HepG2 (cell line): ENCODE measurements around the gene UFL1. TPM values are rescaled to one million over a fixed set of nuclear protein-coding genes. Genes with fewer than 3 reads are reported as not detected.

ENCODE experiments used
- EED ChIP-seq: sonication (generic); formaldehyde crosslinking; IDR thresholded peaks from 2 replicates; pipeline ENCODE4 v1.5.0; 2020; ENCODE audit warnings: mild to moderate bottlenecking, missing genetic modification reagents
- ISX ChIP-seq: sonication (generic); formaldehyde crosslinking; conservative IDR thresholded peaks from 2 replicates; pipeline ENCODE4 v1.5.0; 2020; ENCODE audit warnings: missing genetic modification reagents
- NPAS2 ChIP-seq: sonication (generic); formaldehyde crosslinking; IDR thresholded peaks from 2 replicates; pipeline ENCODE4 v1.8.0; 2022; ENCODE audit warnings: mild to moderate bottlenecking, missing genetic modification reagents, borderline replicate concordance
- PLRG1 ChIP-seq: fragments of 450-650 bp; conservative IDR thresholded peaks from 2 replicates; pipeline ENCODE4 v1.6.1; 2016
- POLR2AphosphoS2 ChIP-seq: IDR thresholded peaks from 2 replicates; pipeline ENCODE4 v1.6.1; 2011; ENCODE audit warnings: low read depth, low read length, improper control_type of control experiment
- TBX2 ChIP-seq: sonication (generic); formaldehyde crosslinking; IDR thresholded peaks from 2 replicates; pipeline ENCODE4 v1.5.0; 2020; ENCODE audit warnings: missing genetic modification reagents, mild to moderate bottlenecking, borderline replicate concordance
- ZBTB20 ChIP-seq: sonication (generic); formaldehyde crosslinking; IDR thresholded peaks from 2 replicates; pipeline ENCODE4 v1.8.1; 2023; ENCODE audit warnings: missing genetic modification reagents, low read depth, mild to moderate bottlenecking, borderline replicate concordance
- ZNF451 ChIP-seq: sonication (generic); formaldehyde crosslinking; IDR thresholded peaks from 2 replicates; pipeline ENCODE4 v1.5.0; 2020; ENCODE audit warnings: mild to moderate bottlenecking, missing genetic modification reagents
- ZNF615 ChIP-seq: sonication (generic); formaldehyde crosslinking; IDR thresholded peaks from 2 replicates; pipeline ENCODE4 v1.5.0; 2020; ENCODE audit warnings: mild to moderate bottlenecking, missing genetic modification reagents, borderline replicate concordance
- ZNF703 ChIP-seq: sonication (generic); formaldehyde crosslinking; IDR thresholded peaks from 2 replicates; pipeline ENCODE4 v1.5.1; 2020; ENCODE audit warnings: missing genetic modification reagents, mild to moderate bottlenecking, moderate library complexity, borderline replicate concordance
- ZNF737 ChIP-seq: sonication (generic); formaldehyde crosslinking; IDR thresholded peaks from 2 replicates; pipeline ENCODE4 v1.5.0; 2020; ENCODE audit warnings: missing genetic modification reagents, mild to moderate bottlenecking, borderline replicate concordance
- polyA plus RNA-seq, 8 experiments: library from polyadenylated mRNA; depleted of rRNA in 3 of 8; stranded (reverse) in 7 of 8; unstranded in 1 of 8; fragments of >200 nt; fragmentation: Illumina TruSeq in 4 of 8; extraction: Trizol in 4 of 8; gene quantifications; 2 replicates each; pipeline versions ENCODE4 v1.2.1 to v1.2.3, GENCODE V29; 2011 to 2016; ENCODE audit warnings: low read depth in 4 of 8, missing spikeins in 1 of 8, mixed read lengths in 1 of 8; ENCODE audit not compliant: insufficient read depth in 1 of 8
- total RNA-seq, 5 experiments: library from RNA; depleted of rRNA; stranded (reverse); fragments of >200 nt; fragmentation: Illumina TruSeq; extraction: Trizol; gene quantifications; 2 replicates each; pipeline ENCODE4 v1.2.3, GENCODE V29; 2016; ENCODE audit warnings: low read depth in 1 of 5
- TF ChIP-seq, protein P1 (sequence below): sonication (generic); formaldehyde crosslinking; IDR thresholded peaks from 2 replicates; pipeline ENCODE4 v1.5.1; 2020; ENCODE audit warnings: mild to moderate bottlenecking, missing genetic modification reagents, borderline replicate concordance
- TF ChIP-seq, protein P2 (sequence below): sonication (generic); formaldehyde crosslinking; IDR thresholded peaks from 2 replicates; pipeline ENCODE4 v1.4.0; 2020; ENCODE audit warnings: missing genetic modification reagents
- TF ChIP-seq, protein P3 (sequence below): sonication (generic); formaldehyde crosslinking; IDR thresholded peaks from 2 replicates; pipeline ENCODE4 v1.5.1; 2020; ENCODE audit warnings: mild to moderate bottlenecking, moderate library complexity, missing genetic modification reagents
- TF ChIP-seq, protein P4 (sequence below): sonication (generic); formaldehyde crosslinking; IDR thresholded peaks from 2 replicates; pipeline ENCODE4 v1.5.1; 2020; ENCODE audit warnings: missing genetic modification reagents, mild to moderate bottlenecking, borderline replicate concordance

Gene UFL1
- total and polyA plus RNA-seq, 2 of the 13 experiments (the other 11 are each of a cell fraction or from before 2014, with no cell fraction given) = 8.8 to 24.7 TPM

DNA sequence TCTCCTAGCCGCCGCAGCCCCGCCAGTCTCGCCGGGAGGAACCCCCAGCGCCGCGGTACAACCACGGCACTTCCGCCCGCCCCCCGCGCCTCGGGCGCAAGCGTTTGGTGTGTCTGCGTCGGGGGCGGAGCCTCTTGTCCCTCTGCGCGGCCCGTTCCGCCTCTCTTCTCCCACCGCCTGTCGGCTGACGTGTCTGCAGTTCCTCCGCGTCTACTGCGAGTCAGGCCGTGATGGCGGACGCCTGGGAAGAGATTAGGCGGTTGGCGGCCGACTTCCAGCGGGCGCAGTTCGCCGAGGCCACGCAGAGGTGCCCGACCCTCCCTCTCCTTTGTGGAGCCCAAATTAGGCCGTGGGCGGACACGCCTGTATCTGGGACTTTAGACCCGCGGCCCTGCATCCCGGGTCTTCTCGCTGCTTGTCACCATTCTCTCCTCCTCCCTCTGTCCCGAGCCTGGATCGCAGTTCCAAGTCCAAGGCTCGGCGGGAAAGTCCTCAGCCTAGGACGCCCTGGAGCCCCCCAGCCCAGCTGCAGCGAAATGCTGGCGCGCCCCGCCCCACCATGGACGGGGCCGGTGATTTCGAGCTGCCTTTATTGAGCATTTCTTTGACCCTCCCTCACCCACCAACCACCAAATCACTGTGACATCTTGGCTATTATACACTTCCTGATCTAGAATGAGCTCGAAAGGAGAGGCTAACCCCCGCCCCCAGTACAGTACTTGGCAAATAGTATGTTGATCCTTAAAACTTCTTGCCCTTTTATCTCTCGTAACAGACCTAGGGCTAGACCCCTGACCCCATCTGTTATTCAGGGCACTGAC is at the start of gene UFL1 (continued):
- peak; percentile 73; the same call in 1 of the 2 replicates for TF ChIP-seq TBX2 (CRISPR knock-in tag)
- TF ChIP-seq, protein P1, sequence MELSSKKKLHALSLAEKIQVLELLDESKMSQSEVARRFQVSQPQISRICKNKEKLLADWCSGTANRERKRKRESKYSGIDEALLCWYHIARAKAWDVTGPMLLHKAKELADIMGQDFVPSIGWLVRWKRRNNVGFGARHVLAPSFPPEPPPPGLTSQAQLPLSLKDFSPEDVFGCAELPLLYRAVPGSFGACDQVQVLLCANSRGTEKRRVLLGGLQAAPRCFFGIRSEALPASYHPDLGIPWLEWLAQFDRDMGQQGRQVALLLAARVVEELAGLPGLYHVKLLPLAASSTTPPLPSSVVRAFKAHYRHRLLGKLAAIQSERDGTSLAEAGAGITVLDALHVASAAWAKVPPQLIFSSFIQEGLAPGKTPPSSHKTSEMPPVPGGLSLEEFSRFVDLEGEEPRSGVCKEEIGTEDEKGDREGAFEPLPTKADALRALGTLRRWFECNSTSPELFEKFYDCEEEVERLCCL (CRISPR knock-in tag) = 0 out of 2 replicates have a peak, but pooled peaks have one; percentile 72
- TF ChIP-seq, protein P2, sequence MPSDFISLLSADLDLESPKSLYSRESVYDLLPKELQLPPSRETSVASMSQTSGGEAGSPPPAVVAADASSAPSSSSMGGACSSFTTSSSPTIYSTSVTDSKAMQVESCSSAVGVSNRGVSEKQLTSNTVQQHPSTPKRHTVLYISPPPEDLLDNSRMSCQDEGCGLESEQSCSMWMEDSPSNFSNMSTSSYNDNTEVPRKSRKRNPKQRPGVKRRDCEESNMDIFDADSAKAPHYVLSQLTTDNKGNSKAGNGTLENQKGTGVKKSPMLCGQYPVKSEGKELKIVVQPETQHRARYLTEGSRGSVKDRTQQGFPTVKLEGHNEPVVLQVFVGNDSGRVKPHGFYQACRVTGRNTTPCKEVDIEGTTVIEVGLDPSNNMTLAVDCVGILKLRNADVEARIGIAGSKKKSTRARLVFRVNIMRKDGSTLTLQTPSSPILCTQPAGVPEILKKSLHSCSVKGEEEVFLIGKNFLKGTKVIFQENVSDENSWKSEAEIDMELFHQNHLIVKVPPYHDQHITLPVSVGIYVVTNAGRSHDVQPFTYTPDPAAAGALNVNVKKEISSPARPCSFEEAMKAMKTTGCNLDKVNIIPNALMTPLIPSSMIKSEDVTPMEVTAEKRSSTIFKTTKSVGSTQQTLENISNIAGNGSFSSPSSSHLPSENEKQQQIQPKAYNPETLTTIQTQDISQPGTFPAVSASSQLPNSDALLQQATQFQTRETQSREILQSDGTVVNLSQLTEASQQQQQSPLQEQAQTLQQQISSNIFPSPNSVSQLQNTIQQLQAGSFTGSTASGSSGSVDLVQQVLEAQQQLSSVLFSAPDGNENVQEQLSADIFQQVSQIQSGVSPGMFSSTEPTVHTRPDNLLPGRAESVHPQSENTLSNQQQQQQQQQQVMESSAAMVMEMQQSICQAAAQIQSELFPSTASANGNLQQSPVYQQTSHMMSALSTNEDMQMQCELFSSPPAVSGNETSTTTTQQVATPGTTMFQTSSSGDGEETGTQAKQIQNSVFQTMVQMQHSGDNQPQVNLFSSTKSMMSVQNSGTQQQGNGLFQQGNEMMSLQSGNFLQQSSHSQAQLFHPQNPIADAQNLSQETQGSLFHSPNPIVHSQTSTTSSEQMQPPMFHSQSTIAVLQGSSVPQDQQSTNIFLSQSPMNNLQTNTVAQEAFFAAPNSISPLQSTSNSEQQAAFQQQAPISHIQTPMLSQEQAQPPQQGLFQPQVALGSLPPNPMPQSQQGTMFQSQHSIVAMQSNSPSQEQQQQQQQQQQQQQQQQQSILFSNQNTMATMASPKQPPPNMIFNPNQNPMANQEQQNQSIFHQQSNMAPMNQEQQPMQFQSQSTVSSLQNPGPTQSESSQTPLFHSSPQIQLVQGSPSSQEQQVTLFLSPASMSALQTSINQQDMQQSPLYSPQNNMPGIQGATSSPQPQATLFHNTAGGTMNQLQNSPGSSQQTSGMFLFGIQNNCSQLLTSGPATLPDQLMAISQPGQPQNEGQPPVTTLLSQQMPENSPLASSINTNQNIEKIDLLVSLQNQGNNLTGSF (CRISPR knock-in tag) = peak; percentile 81; the same call in 1 of the 2 replicates
- TF ChIP-seq PLRG1 = no peak
- TF ChIP-seq ZNF615 (CRISPR knock-in tag) = peak; percentile 70; the same call in 1 of the 2 replicates
- no peak for TF ChIP-seq ISX (CRISPR knock-in tag)
- no peak for TF ChIP-seq ZNF737
- TF ChIP-seq, protein P3, sequence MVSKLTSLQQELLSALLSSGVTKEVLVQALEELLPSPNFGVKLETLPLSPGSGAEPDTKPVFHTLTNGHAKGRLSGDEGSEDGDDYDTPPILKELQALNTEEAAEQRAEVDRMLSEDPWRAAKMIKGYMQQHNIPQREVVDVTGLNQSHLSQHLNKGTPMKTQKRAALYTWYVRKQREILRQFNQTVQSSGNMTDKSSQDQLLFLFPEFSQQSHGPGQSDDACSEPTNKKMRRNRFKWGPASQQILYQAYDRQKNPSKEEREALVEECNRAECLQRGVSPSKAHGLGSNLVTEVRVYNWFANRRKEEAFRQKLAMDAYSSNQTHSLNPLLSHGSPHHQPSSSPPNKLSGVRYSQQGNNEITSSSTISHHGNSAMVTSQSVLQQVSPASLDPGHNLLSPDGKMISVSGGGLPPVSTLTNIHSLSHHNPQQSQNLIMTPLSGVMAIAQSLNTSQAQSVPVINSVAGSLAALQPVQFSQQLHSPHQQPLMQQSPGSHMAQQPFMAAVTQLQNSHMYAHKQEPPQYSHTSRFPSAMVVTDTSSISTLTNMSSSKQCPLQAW (CRISPR knock-in tag) = peak; percentile 78
- peak; percentile 82; the same call in 1 of the 2 replicates for TF ChIP-seq ZBTB20 (CRISPR knock-in tag)
- TF ChIP-seq NPAS2 (CRISPR knock-in tag) = no peak
- TF ChIP-seq, protein P4, sequence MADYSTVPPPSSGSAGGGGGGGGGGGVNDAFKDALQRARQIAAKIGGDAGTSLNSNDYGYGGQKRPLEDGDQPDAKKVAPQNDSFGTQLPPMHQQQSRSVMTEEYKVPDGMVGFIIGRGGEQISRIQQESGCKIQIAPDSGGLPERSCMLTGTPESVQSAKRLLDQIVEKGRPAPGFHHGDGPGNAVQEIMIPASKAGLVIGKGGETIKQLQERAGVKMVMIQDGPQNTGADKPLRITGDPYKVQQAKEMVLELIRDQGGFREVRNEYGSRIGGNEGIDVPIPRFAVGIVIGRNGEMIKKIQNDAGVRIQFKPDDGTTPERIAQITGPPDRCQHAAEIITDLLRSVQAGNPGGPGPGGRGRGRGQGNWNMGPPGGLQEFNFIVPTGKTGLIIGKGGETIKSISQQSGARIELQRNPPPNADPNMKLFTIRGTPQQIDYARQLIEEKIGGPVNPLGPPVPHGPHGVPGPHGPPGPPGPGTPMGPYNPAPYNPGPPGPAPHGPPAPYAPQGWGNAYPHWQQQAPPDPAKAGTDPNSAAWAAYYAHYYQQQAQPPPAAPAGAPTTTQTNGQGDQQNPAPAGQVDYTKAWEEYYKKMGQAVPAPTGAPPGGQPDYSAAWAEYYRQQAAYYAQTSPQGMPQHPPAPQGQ (CRISPR knock-in tag) = no peak
- peak; percentile 68; the same call in 1 of the 2 replicates for TF ChIP-seq ZNF703 (CRISPR knock-in tag)
- TF ChIP-seq EED (CRISPR knock-in tag) = peak; percentile 75; the same call in 1 of the 2 replicates
- peak; percentile 88 for TF ChIP-seq POLR2AphosphoS2
- TF ChIP-seq ZNF451 (CRISPR knock-in tag) = peak; percentile 81; the same call in 1 of the 2 replicates
